SH-SY5Y (cell line): ENCODE data around the gene PMS1.
A peak's percentile ranks its signal among the peaks of the same experiment; 100 is the strongest.

Source experiments
- GATA2 ChIP-seq: IDR thresholded peaks from 2 replicates; pipeline ENCODE4 v1.6.1; 2011; ENCODE audit warnings: mild to moderate bottlenecking, low read depth, low read length
- GATA3 ChIP-seq: IDR thresholded peaks from 2 replicates; pipeline ENCODE4 v1.6.1; 2011; ENCODE audit warnings: low read depth, mild to moderate bottlenecking, low read length, moderate library complexity

The PMS1 gene

GRCh38 chr2:189783927-189784867, at the start of gene PMS1, which contains the start of gene ORMDL1:
PMS1 (plus strand) TSS chr2:189784450; CDS start chr2:189791810, 7,360 bp downstream.
ORMDL1 (minus strand) TSS chr2:189784339; CDS start chr2:189782595, 1,744 bp downstream.
- TF ChIP-seq GATA2 (peak; percentile 1; the same call in 1 of the 2 replicates), GATA3 (no peak)

- TF ChIP-seq GATA3 (no peak), GATA2 (no peak)
These were observed 33.1 kb upstream of the PMS1 start for GRCh38 chr2:189751080-189751658.

GRCh38 chr2:189756311-189756952, 27.8 kb upstream of the PMS1 start:
- TF ChIP-seq GATA2 = no peak
- TF ChIP-seq GATA3 = no peak

- no peak for TF ChIP-seq GATA3
- no peak for TF ChIP-seq GATA2
These were observed 22.1 kb upstream of the PMS1 start for GRCh38 chr2:189762229-189762550.

GRCh38 chr2:189762551-189763298, 21.5 kb upstream of the PMS1 start, which contains the start of gene OSGEPL1:
OSGEPL1 (minus strand) TSS chr2:189762792; CDS start chr2:189761640, 1,152 bp downstream.
- no peak; the same call in 1 of the 2 replicates for TF ChIP-seq GATA2
- TF ChIP-seq GATA3 = no peak

GRCh38 chr2:189763908-189764661, 20.2 kb upstream of the PMS1 start:
- TF ChIP-seq GATA3 = no peak

- TF ChIP-seq GATA2 (no peak), GATA3 (no peak)
These were observed 13.5 kb upstream of the PMS1 start for GRCh38 chr2:189770590-189771322.

- TF ChIP-seq GATA3 = no peak
- TF ChIP-seq GATA2 = no peak
These were observed 12.0 kb upstream of the PMS1 start for GRCh38 chr2:189772212-189772611.

- TF ChIP-seq GATA2 (no peak), GATA3 (no peak)
These were observed 2.0 kb upstream of the PMS1 start for GRCh38 chr2:189782221-189782671.

GRCh38 chr2:189783451-189783926, 761 bp upstream of the PMS1 start:
- TF ChIP-seq GATA2 (no peak), GATA3 (no peak)

- TF ChIP-seq GATA3 = no peak
- no peak for TF ChIP-seq GATA2
These were observed 7.2 kb downstream of the PMS1 start for GRCh38 chr2:189791338-189792042.

- no peak for TF ChIP-seq GATA3
These were observed 10.1 kb downstream of the PMS1 start for GRCh38 chr2:189794310-189794709.

- no peak for TF ChIP-seq GATA3
- TF ChIP-seq GATA2 = no peak
These were observed 13.7 kb downstream of the PMS1 start for GRCh38 chr2:189797902-189798301.
